Measurements from ENCODE around the gene CLCF1. TPM values are rescaled to one million over a fixed set of nuclear protein-coding genes. Genes with fewer than 3 reads are reported as not detected.
"Not testable (repeated sequence)": the region's sequence is repeated elsewhere in the genome, so short reads cannot be mapped to it uniquely, and the experiment has no call there.

The CLCF1 gene
- total and polyA plus RNA-seq, 7 donors = 0.92 to 49.8 (median 4.3) TPM

DNA sequence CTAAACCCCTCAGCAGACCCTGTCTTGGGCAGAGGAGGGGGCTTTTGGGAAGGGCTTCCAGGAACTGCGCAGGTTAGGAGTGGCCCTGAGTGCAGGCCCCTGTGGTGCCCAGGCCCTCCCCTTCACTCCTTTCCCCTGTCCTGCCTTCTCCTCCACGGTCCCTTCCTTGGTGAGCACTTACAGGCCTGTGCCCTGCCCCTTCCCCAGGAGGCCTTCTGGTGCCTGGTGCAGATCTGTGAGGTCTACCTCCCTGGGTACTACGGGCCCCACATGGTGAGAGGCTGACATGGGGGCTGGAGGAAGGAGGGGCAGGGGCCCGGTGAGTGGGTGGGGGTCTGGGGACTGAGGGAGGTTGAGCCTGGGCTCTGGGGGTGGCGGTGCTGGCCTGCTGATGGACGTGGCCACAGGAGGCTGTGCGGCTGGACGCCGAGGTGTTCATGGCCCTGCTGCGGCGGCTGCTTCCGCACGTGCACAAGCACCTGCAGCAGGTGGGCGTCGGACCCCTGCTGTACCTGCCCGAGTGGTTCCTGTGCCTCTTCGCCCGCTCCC is 33.1 kb upstream of the CLCF1 start:
- peaks cover 0 to 14% (median 7%) of the 10 kb centered on the region in 4 donors for H3K4me1 ChIP-seq
- H3K27me3 ChIP-seq = peaks cover 26 to 80% (median 46%) of the 10 kb centered on the region in 3 donors
- H3K9me3 ChIP-seq = no peaks in the 10 kb centered on the region
- intact Hi-C loops (cut with DNase I) = no loop called here
- no peak for TF ChIP-seq POLR2A (IDR thresholded peaks at IDR 0.05)
- no peak overlapping the region for H3K4me3 ChIP-seq
- H3K27ac ChIP-seq = no peak overlapping the region
- WGBS, 2 donors = 81 to 84% methylated on average over 18 of the region's 18 CpGs
- H3K36me3 ChIP-seq = no peaks in the 10 kb centered on the region
- no peak for DNase-seq

DNA sequence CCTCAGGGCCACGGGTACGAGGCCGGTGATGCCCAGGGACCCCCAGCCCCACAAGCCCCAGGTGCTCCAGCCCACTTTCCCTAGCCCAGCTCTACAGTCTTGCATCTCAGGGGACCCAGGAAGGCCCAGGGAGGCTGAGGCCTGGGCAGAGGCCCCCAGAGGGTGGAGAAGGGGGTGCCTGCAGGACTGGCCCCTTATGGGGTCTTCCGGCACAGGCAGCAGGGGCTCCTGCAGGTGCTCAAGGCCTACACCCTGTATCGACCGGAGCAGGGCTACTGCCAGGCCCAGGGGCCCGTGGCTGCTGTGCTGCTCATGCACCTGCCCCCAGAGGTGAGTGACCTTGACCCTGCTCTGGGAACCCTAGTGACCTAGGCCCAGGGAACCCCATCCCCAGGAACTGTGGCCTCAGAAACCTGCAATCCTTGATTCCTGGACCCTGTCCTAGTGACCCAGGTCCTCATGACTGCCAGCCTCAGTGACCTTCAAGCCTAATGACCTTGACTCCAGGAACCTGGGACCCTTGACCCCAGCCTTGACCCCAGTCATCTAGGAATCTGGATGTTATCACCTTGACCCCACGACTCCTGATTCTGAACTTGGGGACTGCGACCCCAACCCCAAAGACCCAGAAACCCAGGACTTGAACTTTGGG is 32.4 kb upstream of the CLCF1 start:
- H3K4me1 ChIP-seq = peaks cover 0 to 19% (median 8%) of the 10 kb centered on the region in 4 donors
- TF ChIP-seq EP300 (IDR thresholded peaks at IDR 0.05) = no peak
- no peak for TF ChIP-seq POLR2AphosphoS5 (IDR thresholded peaks at IDR 0.05)
- no peak for TF ChIP-seq CTCF (IDR thresholded peaks at IDR 0.05)
- TF ChIP-seq POLR2A (IDR thresholded peaks at IDR 0.05) = no peak
- no peak for DNase-seq
- WGBS, 2 donors = 82 to 93% methylated on average over 9 of the region's 9 CpGs
- no peaks in the 10 kb centered on the region for H3K9me3 ChIP-seq
- intact Hi-C loops (cut with DNase I) = no loop called here
- no peak overlapping the region for H3K27ac ChIP-seq
- H3K4me3 ChIP-seq = no peak overlapping the region
- peaks cover 21 to 73% (median 39%) of the 10 kb centered on the region in 3 donors for H3K27me3 ChIP-seq
- H3K36me3 ChIP-seq = no peaks in the 10 kb centered on the region

DNA sequence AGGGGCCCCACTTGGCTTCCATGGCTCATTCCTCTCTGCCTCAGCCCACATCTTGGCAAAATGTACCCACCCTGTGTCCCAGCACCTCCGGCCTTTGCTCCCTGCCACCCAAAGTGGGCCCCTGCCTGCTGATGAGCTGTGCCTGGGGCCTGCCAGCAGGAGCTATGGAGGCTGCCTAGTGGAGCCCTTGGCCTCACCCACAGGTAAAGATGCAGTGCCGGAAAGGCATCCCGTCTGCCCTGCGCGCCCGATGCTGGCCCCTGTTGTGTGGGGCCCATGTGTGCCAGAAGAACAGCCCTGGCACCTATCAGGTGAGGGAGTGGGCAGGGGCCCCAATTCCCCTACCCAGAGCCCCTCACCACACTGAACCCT is 31.8 kb upstream of the CLCF1 start:
- Histone ChIP-seq H3K27me3 (peaks cover 18 to 67% (median 33%) of the 10 kb centered on the region in 3 donors), H3K36me3 (no peaks in the 10 kb centered on the region), H3K4me1 (peaks cover 0 to 25% (median 15%) of the 10 kb centered on the region in 4 donors), H3K9me3 (no peaks in the 10 kb centered on the region), H3K27ac (no peak overlapping the region), H3K4me3 (no peak overlapping the region)
- DNase-seq = no peak
- no peak for TF ChIP-seq EP300 (IDR thresholded peaks at IDR 0.05)
- TF ChIP-seq CTCF (IDR thresholded peaks at IDR 0.05) = no peak
- no peak for TF ChIP-seq POLR2AphosphoS5 (IDR thresholded peaks at IDR 0.05)
- no peak for TF ChIP-seq POLR2A (IDR thresholded peaks at IDR 0.05)
- 74 to 93% methylated on average over 6 of the region's 6 CpGs for WGBS, 2 donors
- intact Hi-C loops (cut with DNase I) = no loop called here

- Histone ChIP-seq H3K4me1 (peaks cover 0 to 30% (median 20%) of the 10 kb centered on the region in 4 donors), H3K27ac (no peak overlapping the region), H3K4me3 (peak overlapping the region in 1 of 4 donors; percentile 23), H3K36me3 (peaks cover 0 to 2% (median under 1%) of the 10 kb centered on the region in 4 donors), H3K27me3 (peaks cover 13 to 62% (median 30%) of the 10 kb centered on the region in 3 donors), H3K9me3 (no peaks in the 10 kb centered on the region)
- no peak for DNase-seq
- intact Hi-C loops (cut with DNase I) = loop anchor here (5.0 kb wide), 1 partner anchor 78 kb away; the partner anchor contains the start of gene AIP
- 54 to 74% methylated on average over 13 of the region's 13 CpGs for WGBS, 2 donors
- no peak for TF ChIP-seq CTCF (IDR thresholded peaks at IDR 0.05)
- TF ChIP-seq POLR2AphosphoS5 (IDR thresholded peaks at IDR 0.05) = no peak
- TF ChIP-seq POLR2A (IDR thresholded peaks at IDR 0.05) = no peak
- TF ChIP-seq EP300 (IDR thresholded peaks at IDR 0.05) = no peak
These were observed 31.3 kb upstream of the CLCF1 start for GRCh38 chr11:67404515-67405195.

DNA sequence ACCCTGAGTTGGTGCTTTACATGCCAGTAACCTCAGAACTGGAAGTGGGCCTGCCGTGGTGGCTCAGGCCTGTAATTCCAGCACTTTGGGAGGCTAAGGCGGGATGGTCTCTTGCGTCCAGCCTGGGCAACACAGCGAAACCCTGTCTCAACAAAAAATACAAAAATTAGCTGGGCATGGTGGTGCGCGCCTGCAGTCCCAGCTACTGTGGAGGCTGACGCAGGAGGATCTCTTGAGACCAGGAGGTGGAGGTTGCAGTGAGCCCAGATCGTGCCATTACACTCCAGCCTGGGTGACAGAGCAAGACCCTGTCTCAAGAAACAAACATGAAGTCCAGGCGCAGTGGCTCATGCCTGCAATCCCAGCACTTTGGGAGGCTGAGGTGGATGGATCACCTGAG is 29.7 kb upstream of the CLCF1 start:
- H3K4me3 ChIP-seq, H3K27ac ChIP-seq, H3K9me3 ChIP-seq, DNase-seq: not testable (repeated sequence)
- peaks cover 0 to 41% (median 30%) of the 10 kb centered on the region in 4 donors for H3K4me1 ChIP-seq
- 91 to 97% methylated on average over 9 of the region's 9 CpGs for WGBS, 2 donors
- intact Hi-C loops (cut with DNase I) = loop anchor here (2.0 to 5.0 kb wide), 2 partner anchors 18 to 79 kb away; partner anchors contain the start of gene AIP
- peaks cover 14 to 17% (median 16%) of the 10 kb centered on the region in 4 donors for H3K36me3 ChIP-seq
- peaks cover 0 to 46% (median 14%) of the 10 kb centered on the region in 3 donors for H3K27me3 ChIP-seq

DNA sequence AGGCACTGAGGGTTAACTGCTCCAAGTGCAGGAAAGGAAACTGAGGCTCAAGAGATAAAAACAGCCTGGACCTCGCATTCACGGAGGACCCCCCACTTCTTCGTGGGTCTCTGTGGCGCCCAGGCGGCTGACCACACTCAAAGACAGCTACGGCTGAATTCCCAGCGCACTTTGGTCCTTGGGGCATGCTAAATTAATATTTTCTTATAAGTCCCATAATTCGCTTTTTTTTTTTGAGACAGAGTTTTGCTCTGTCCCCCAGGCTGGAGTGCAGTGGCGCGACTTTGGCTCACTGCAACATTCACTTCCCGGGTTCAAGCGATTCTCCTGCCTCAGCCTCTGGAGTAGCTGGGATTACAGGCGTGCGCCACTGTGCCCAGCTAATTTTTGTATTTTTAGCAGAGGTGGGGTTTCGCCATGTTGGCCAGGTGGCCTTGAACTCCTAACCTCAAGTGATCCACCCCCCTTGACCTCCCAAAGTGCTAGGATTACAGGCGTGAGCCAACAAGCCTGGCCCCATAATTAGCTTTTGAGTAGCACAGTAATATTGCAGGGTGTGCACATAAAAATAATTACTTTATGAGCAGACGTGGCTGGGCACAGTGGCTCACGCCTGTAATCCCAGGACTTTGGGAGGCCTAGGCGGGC is 28.9 kb upstream of the CLCF1 start:
- 18 to 45% methylated on average over 19 of the region's 19 CpGs for WGBS, 2 donors

More for the DNA sequence above, 28.9 kb upstream of the CLCF1 start:
- not testable (repeated sequence) for H3K9me3 ChIP-seq, DNase-seq
- intact Hi-C loops (cut with DNase I) = loop anchor here (1.0 to 5.0 kb wide), 3 partner anchors 18 to 103 kb away; partner anchors contain the start of genes AIP and PITPNM1
- peaks cover 0 to 38% (median 13%) of the 10 kb centered on the region in 3 donors for H3K27me3 ChIP-seq
- H3K4me1 ChIP-seq = peaks cover 0 to 41% (median 33%) of the 10 kb centered on the region in 4 donors
- H3K27ac ChIP-seq = peak overlapping the region; percentile 92 to 93 (median 92)
- peak overlapping the region in 3 of 4 donors; percentile 74 to 84 (median 78) for H3K4me3 ChIP-seq
- H3K36me3 ChIP-seq = peaks cover 21 to 25% (median 24%) of the 10 kb centered on the region in 4 donors
